Gastroesophageal sphincter (tissue), 4 donors: Measurements from ENCODE around the gene TTC23. TPM values are rescaled to one million over a fixed set of nuclear protein-coding genes. Genes with fewer than 3 reads are reported as not detected.

Experiments used
- ATAC-seq: fragments of 150-250 bp; one replicate; pipeline ENCODE4 v1.9.1; 2016; ENCODE audit warnings: mild to moderate bottlenecking, moderate library complexity
- H3K27ac ChIP-seq, 4 donors: fragments of 200-600 bp; sonication (generic) in 3 of 4; 1 replicate in 3 of 4; 2 replicates in 1 of 4; pipeline ENCODE4 v1.5.1; 2016 to 2019
- H3K27me3 ChIP-seq: fragments of 200-600 bp; sonication (generic); one replicate; pipeline ENCODE4 v1.5.1; 2019
- H3K36me3 ChIP-seq, 2 donors: fragments of 200-600 bp; sonication (generic); one replicate each; pipeline ENCODE4 v1.5.1; 2019; ENCODE audit warnings: control low read depth in 1 of 2
- H3K4me1 ChIP-seq, 3 donors: fragments of 200-600 bp; sonication (generic); 1 replicate in 2 of 3; 2 replicates in 1 of 3; pipeline ENCODE4 v1.5.1; 2016 to 2019; ENCODE audit warnings: control low read depth in 2 of 3
- H3K4me3 ChIP-seq, 2 donors: fragments of 200-600 bp; sonication (generic); one replicate each; pipeline ENCODE4 v1.5.1; 2019; ENCODE audit warnings: mild to moderate bottlenecking in 1 of 2, moderate library complexity in 1 of 2
- H3K9me3 ChIP-seq, 3 donors: fragments of 200-600 bp; sonication (generic); one replicate each; pipeline ENCODE4 v1.5.1; 2017 to 2019; ENCODE audit warnings: control low read depth in 2 of 3
- EP300 ChIP-seq: sonication (generic); formaldehyde crosslinking; IDR thresholded peaks from one replicate; pipeline ENCODE4 v1.6.1; 2017; ENCODE audit warnings: antibody characterized with exemption, mild to moderate bottlenecking
- POLR2A ChIP-seq, 2 donors: fragments of 450-650 bp; IDR thresholded peaks; one replicate each; pipeline ENCODE4 v1.6.1; 2017; ENCODE audit warnings: antibody characterized with exemption in 2 of 2, mild to moderate bottlenecking in 2 of 2, moderate library complexity in 1 of 2
- POLR2AphosphoS5 ChIP-seq: sonication (generic); formaldehyde crosslinking; IDR thresholded peaks from one replicate; pipeline ENCODE4 v1.6.1; 2017; ENCODE audit warnings: antibody characterized with exemption
- WGBS, 2 donors: methylation state at CpG; one replicate each; pipeline ENCODE4 v1.1.5; 2018; ENCODE audit warnings: low coverage in 1 of 2; 5-methylcytosine and 5-hydroxymethylcytosine counted together
- total RNA-seq, 4 donors: library from RNA; depleted of rRNA; stranded (reverse); fragments of >200 nt; gene quantifications; one replicate each; pipeline ENCODE4 v1.1.0, GENCODE V29; 2016
- TF ChIP-seq, protein P1 (sequence below), 4 experiments: fragments of 200-600 bp in 2 of 4; fragments of 450-650 bp in 2 of 4; sonication (generic) in 1 of 4; IDR thresholded peaks; one replicate each; pipeline ENCODE4 v1.5.1; 2017 to 2019; ENCODE audit warnings: antibody characterized with exemption in 4 of 4, mild to moderate bottlenecking in 2 of 4, moderate library complexity in 2 of 4

TTC23 gene
- total RNA-seq, 4 donors from 2014 or later = 13.7 to 33.3 (median 20.0) TPM

DNA sequence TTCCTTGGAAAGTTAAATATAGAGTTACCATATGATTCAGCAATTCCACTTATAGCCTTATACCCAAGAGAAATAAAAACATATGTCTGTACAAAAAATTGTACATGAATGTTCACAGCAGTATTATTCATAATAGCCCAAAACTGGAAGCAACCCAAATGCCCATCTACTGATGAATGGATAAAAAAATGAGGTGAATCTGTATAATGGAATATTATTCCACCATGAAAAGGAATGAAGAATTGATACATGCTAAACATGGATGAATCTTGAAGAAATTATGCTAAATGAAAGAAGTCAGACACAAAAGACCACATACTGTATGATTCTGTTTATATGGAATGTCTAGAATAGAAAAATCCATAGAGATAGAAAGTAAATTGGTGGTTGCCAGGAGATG, 61.4 kb downstream of the TTC23 start:
- Histone ChIP-seq H3K27ac (no peak overlapping the region), H3K4me1 (peaks cover under 1 to 18% (median 6%) of the 10 kb centered on the region in 3 donors), H3K9me3 (no peaks in the 10 kb centered on the region), H3K36me3 (peaks cover 0 to 28% of the 10 kb centered on the region in 2 donors), H3K4me3 (no peak overlapping the region), H3K27me3 (no peaks in the 10 kb centered on the region)
- no peak for ATAC-seq
- TF ChIP-seq, protein P1, sequence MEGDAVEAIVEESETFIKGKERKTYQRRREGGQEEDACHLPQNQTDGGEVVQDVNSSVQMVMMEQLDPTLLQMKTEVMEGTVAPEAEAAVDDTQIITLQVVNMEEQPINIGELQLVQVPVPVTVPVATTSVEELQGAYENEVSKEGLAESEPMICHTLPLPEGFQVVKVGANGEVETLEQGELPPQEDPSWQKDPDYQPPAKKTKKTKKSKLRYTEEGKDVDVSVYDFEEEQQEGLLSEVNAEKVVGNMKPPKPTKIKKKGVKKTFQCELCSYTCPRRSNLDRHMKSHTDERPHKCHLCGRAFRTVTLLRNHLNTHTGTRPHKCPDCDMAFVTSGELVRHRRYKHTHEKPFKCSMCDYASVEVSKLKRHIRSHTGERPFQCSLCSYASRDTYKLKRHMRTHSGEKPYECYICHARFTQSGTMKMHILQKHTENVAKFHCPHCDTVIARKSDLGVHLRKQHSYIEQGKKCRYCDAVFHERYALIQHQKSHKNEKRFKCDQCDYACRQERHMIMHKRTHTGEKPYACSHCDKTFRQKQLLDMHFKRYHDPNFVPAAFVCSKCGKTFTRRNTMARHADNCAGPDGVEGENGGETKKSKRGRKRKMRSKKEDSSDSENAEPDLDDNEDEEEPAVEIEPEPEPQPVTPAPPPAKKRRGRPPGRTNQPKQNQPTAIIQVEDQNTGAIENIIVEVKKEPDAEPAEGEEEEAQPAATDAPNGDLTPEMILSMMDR (IDR thresholded peaks at IDR 0.05) = no peak
- TF ChIP-seq POLR2A (IDR thresholded peaks at IDR 0.05) (no peak), POLR2AphosphoS5 (no peak), EP300 (no peak)

DNA sequence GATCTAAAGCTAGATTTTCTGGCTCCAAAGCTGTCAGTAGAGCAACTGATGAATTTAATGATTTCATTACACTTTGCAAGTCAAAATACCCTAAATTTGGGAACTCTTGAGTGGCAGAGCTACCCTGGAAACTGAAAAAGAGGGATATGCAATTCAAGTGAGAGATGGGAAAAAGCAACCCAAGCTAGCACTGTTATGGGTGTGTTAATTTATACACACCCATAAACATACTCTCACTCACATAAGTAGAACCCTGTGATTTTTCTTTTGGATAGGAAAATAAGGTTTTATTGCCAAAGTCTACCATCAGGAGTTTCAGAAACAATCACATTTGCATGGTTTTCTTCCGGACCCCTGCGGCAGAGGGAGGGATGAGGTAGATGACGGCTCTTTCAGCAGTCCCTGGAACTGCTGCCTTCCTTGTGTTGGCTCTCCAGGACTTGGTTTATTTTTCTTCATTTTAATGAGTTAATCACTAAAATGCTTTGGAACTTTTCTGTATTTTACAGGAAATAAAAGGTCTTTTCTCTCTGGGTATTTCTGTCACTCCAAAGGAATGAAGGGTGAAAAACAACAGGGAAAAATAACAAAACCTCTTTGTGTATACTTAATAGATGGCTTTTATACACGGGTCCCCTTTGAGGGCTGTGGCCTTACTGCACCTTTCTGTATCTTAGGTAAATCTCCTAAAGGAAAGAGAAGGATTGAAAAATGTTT, 63.8 kb downstream of the TTC23 start:
- Histone ChIP-seq H3K4me1 (peaks cover 19 to 42% (median 21%) of the 10 kb centered on the region in 3 donors), H3K36me3 (peaks cover 0 to 9% of the 10 kb centered on the region in 2 donors), H3K27ac (peak overlapping the region; percentile 44 to 98 (median 52)), H3K9me3 (no peaks in the 10 kb centered on the region), H3K4me3 (no peak overlapping the region), H3K27me3 (no peaks in the 10 kb centered on the region)
- ATAC-seq = no peak
- WGBS, 2 donors = 45 to 69% methylated on average over 3 to 4 of the region's 4 CpGs
- TF ChIP-seq EP300 = no peak
- TF ChIP-seq POLR2A (IDR thresholded peaks at IDR 0.05) = no peak
- no peak for TF ChIP-seq POLR2AphosphoS5
- TF ChIP-seq, protein P1 (IDR thresholded peaks at IDR 0.05) = no peak

DNA sequence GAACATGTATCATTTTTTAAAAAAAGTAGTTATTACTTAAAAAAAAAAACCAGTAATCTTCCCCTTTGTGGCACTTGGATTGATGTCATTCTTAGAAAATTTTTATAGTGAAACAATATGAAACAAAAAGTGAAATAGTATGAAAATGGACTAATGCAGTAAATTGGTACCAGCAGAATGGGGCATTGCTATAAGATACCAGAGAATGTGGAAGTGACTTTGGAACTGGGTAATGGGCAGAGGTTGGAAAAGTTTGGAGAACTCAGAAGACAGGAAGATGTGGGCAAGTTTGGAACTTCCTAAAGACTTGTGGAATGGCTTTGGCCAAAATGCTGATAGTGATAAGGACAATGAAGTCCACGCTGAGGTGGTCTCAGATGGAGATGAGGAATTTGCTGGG, 66.6 kb downstream of the TTC23 start:
- Histone ChIP-seq H3K27ac (peak overlapping the region; percentile 42 to 98 (median 93)), H3K9me3 (no peaks in the 10 kb centered on the region), H3K36me3 (peaks cover 0 to 3% of the 10 kb centered on the region in 2 donors), H3K27me3 (no peaks in the 10 kb centered on the region), H3K4me1 (peaks cover 27 to 68% (median 28%) of the 10 kb centered on the region in 3 donors), H3K4me3 (no peak overlapping the region)
- ATAC-seq = no peak
- TF ChIP-seq EP300 = no peak
- no peak for TF ChIP-seq POLR2AphosphoS5
- TF ChIP-seq, protein P1 (IDR thresholded peaks at IDR 0.05) = no peak
- TF ChIP-seq POLR2A (IDR thresholded peaks at IDR 0.05) = no peak
- WGBS, 2 donors = 87 to 89% methylated on average over 1 of the region's 1 CpG

DNA sequence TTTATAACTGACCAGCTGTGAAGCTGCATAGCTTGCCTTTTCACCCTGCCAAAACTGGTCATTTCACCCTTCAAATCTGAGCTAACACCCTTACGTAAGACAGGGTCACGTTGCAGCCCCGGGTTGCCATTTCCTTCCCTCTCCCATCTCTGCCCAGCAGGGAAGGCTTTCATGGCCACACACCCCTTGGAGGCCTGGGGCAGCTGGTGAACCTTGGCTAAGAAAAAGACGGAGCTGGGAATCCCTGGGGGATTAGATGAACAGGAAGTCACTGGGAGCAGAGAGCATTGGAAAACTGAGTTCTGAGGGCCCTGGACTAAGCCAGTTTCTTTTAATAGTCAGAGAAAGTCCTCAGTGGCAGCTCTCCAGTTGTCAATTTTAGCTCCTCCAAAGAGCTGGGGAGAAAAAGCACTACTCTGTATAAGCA, 67.8 kb downstream of the TTC23 start:
- no peak overlapping the region for H3K4me3 ChIP-seq
- peaks cover 27 to 78% (median 28%) of the 10 kb centered on the region in 3 donors for H3K4me1 ChIP-seq
- peaks cover 0 to 3% of the 10 kb centered on the region in 2 donors for H3K36me3 ChIP-seq
- no peaks in the 10 kb centered on the region for H3K9me3 ChIP-seq
- no peaks in the 10 kb centered on the region for H3K27me3 ChIP-seq
- TF ChIP-seq POLR2AphosphoS5 (peak; percentile 69), EP300 (no peak), POLR2A (IDR thresholded peaks at IDR 0.05) (no peak)
- TF ChIP-seq, protein P1 (IDR thresholded peaks at IDR 0.05) = peak in 2 of 4 experiments; percentile 11 to 21
- peak overlapping the region; percentile 85 to 98 (median 93) for H3K27ac ChIP-seq
- 11% methylated on average over 3 of the region's 4 CpGs; no CpG with 5 or more reads in 1 of the 2 donors for WGBS, 2 donors
- ATAC-seq = peak; percentile 84

DNA sequence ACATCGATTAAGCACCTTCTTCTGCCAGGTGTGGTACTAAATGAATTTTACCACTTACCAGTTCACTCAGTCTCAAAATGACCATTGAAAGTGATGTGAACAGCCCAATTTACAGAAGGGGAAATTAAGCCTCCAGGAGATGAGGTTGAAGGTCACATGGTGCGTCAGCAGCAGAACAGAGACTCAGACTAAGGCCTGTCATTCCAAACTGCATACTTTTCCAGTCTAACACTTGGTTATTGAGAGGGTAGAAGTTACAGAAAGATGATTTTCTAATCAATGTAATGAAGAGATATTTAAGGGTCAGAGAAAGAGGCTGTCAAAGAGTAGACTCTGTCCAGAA, 68.4 kb downstream of the TTC23 start:
- WGBS, 2 donors = 94% methylated on average over 2 of the region's 2 CpGs

More for the DNA sequence above, 68.4 kb downstream of the TTC23 start:
- Histone ChIP-seq H3K27ac (peak overlapping the region; percentile 85 to 98 (median 93)), H3K27me3 (no peaks in the 10 kb centered on the region), H3K36me3 (peaks cover 0 to 3% of the 10 kb centered on the region in 2 donors), H3K9me3 (no peaks in the 10 kb centered on the region), H3K4me3 (no peak overlapping the region), H3K4me1 (peaks cover 26 to 78% (median 31%) of the 10 kb centered on the region in 3 donors)
- TF ChIP-seq, protein P1 (IDR thresholded peaks at IDR 0.05) = no peak
- TF ChIP-seq POLR2AphosphoS5 (no peak), EP300 (no peak), POLR2A (IDR thresholded peaks at IDR 0.05) (no peak)
- ATAC-seq = no peak
